Measurements from ENCODE around the gene SLIT1.

Gene SLIT1

DNA sequence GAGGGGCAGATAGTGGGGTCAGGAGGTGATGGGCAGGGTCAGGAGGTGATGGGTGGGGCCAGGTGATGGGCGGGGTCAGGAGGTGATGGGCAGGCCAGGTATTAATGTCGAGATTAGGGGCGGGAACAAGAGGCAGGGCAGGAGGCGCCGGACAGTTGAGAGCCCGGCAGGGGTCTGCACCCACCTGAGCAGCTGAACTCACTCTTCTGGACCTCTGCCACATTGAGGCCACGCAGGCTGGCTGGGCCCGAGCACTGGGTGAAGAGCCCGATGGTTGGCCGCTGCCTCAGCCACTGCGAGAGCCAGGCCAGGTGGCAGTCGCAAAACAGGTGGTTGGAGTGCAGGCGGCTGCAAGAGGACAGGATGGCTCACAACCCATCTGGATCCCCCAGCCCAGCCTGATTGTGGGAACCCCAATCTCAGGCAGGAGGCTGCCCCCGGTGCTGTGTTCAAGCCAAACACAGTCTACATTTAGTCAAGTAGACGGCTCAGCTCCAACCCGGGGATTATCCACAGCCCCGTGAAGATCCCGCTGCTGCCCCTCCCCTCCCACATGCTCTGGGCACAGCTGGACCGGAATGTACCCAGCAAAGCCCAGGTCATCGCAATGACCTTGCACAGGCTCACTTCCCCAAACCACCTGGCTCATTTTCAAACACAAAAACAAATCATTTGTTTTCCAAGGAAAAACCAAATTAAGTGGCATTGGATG lies 122.3 kb downstream of the SLIT1 start:
- Histone ChIP-seq H3K36me3 (ENCODE audit: insufficient read depth, low read length) (peaks cover 23% of the 10 kb centered on the region), H3K27me3 (ENCODE audit: insufficient read depth, low read length) (no peaks in the 10 kb centered on the region), H3K9me3 (ENCODE audit: low read length) (no peaks in the 10 kb centered on the region), H3K4me3 (ENCODE audit: low read length) (no peak overlapping the region), H3K4me1 (ENCODE audit: insufficient read depth, low read length) (no peaks in the 10 kb centered on the region), H2AFZ (ENCODE audit: low read depth, low read length) (no peak overlapping the region)

DNA sequence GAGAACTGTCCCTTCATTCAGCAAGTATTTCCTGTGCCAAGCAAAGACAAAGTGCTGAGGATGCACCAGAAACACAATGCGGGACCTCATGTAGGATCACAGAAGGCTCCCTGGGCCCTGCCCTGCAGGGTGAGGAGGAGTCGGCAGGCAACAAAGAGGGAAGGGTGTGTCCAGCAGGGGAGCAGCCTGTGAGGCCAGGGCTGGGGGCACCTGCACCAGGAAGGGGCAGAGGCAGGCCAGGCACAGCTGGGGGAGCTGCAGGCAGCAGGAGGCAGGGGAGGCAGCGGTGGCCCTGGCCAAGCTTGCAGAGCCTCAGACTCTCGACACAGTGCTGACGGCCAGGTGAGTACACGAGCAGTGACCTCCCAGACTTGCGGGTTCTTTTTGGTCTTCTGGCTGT lies 123.3 kb downstream of the SLIT1 start:
- Histone ChIP-seq H3K27me3 (ENCODE audit: insufficient read depth, low read length) (no peaks in the 10 kb centered on the region), H2AFZ (ENCODE audit: low read depth, low read length) (no peak overlapping the region), H3K36me3 (ENCODE audit: insufficient read depth, low read length) (peaks cover 26% of the 10 kb centered on the region)

GRCh38 chr10:97062046-97062445 lies 123.7 kb downstream of the SLIT1 start:
- no peak overlapping the region for H2AFZ ChIP-seq (ENCODE audit: low read depth, low read length)
- H3K9me3 ChIP-seq (ENCODE audit: low read length): no peaks in the 10 kb centered on the region
- H3K4me1 ChIP-seq (ENCODE audit: insufficient read depth, low read length): no peaks in the 10 kb centered on the region
- no peak overlapping the region for H3K4me3 ChIP-seq (ENCODE audit: low read length)
- H3K27me3 ChIP-seq (ENCODE audit: insufficient read depth, low read length): no peaks in the 10 kb centered on the region
- peaks cover 30% of the 10 kb centered on the region for H3K36me3 ChIP-seq (ENCODE audit: insufficient read depth, low read length)

More for the DNA sequence above, 123.3 kb downstream of the SLIT1 start:
- Histone ChIP-seq H3K4me1 (ENCODE audit: insufficient read depth, low read length) (no peaks in the 10 kb centered on the region), H3K4me3 (ENCODE audit: low read length) (no peak overlapping the region), H3K9me3 (ENCODE audit: low read length) (no peaks in the 10 kb centered on the region)

- Histone ChIP-seq H2AFZ (ENCODE audit: low read depth, low read length) (no peak overlapping the region), H3K4me1 (ENCODE audit: insufficient read depth, low read length) (no peaks in the 10 kb centered on the region), H3K27me3 (ENCODE audit: insufficient read depth, low read length) (no peaks in the 10 kb centered on the region), H3K9me3 (ENCODE audit: low read length) (no peaks in the 10 kb centered on the region), H3K36me3 (ENCODE audit: insufficient read depth, low read length) (peaks cover 36% of the 10 kb centered on the region), H3K4me3 (ENCODE audit: low read length) (no peak overlapping the region)
These were observed 124.3 kb downstream of the SLIT1 start for GRCh38 chr10:97061423-97061822.

DNA sequence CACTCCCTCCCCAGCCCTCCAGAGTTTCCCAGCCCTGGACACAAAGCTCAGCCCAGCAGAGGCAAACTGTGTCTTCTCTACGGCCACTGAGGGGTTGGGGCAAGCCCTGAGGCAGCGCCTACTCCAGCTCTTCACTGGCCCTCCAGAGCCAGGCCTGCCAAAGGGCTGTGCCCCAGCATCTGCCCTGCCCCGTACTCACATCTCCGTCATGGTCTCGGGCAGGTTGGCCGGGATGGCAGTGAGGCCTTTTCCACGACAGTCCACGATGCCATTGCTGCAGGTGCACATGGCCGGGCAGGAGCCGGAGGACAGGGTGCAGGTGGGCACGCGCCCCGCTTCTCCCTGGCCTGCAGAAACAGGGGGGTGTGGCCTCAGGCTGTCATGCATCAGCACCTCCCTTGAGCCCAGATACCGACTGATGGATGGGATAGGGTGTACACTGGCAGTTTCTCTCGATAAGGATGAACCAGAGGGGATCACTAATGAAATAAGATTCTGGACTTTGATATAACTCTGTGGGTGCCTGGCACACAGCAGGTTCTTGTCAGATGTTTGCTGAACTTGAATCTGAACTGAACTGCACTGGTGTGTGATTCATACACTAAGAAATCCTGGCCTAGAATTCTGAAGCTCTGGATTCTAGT lies 125.2 kb downstream of the SLIT1 start:
- peaks cover 44% of the 10 kb centered on the region for H3K36me3 ChIP-seq (ENCODE audit: insufficient read depth, low read length)
- no peaks in the 10 kb centered on the region for H3K9me3 ChIP-seq (ENCODE audit: low read length)
- no peaks in the 10 kb centered on the region for H3K27me3 ChIP-seq (ENCODE audit: insufficient read depth, low read length)
- H3K4me1 ChIP-seq (ENCODE audit: insufficient read depth, low read length): no peaks in the 10 kb centered on the region
- H2AFZ ChIP-seq (ENCODE audit: low read depth, low read length): no peak overlapping the region
- no peak overlapping the region for H3K4me3 ChIP-seq (ENCODE audit: low read length)

GRCh38 chr10:97059872-97060205 lies 125.9 kb downstream of the SLIT1 start:
- H2AFZ ChIP-seq (ENCODE audit: low read depth, low read length): no peak overlapping the region
- no peak overlapping the region for H3K4me3 ChIP-seq (ENCODE audit: low read length)
- no peaks in the 10 kb centered on the region for H3K4me1 ChIP-seq (ENCODE audit: insufficient read depth, low read length)
- peaks cover 50% of the 10 kb centered on the region for H3K36me3 ChIP-seq (ENCODE audit: insufficient read depth, low read length)
- no peaks in the 10 kb centered on the region for H3K27me3 ChIP-seq (ENCODE audit: insufficient read depth, low read length)
- H3K9me3 ChIP-seq (ENCODE audit: low read length): no peaks in the 10 kb centered on the region

DNA sequence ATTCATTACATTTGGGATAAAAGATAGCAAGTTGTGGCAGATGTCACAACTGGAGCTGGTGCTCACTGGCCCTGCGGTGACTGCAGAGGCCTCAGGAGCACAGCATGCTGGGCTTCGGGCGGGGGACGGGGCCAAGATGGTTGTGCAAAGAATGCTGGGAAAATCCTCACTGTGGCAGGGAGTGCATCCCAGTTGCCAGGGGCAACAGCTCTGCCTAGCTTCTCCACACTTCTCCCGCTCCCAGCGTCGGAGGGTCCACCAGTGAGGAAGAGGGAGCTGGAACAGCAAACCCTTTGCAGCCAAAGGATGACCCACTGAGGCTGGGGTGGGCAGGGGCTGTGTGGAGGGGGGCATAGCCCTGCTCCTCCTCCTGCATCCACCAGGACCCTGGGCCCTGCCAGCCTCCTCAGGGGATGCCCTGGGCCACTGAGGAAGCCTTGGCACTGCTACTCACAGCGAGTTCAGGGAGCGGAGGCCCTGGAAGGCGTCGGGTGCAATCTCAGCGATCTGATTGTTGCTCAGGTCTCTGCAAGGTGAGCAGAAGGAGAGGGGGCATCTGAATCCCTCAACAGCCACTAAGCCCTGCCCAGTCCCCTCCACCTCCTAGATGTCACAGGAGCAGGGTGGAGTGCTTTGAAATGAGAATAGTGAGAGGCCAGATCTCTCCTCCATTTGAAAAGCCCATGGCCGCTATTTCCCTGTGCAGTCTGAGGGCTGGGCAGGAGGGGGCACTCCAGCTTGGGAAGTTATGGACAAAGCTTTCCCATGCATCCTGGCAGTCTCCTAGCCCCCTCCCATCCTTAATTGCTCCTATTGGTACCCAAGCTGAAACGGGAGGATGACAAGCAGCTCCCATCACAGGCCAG lies 126.5 kb downstream of the SLIT1 start:
- no peak overlapping the region for H2AFZ ChIP-seq (ENCODE audit: low read depth, low read length)
- no peaks in the 10 kb centered on the region for H3K9me3 ChIP-seq (ENCODE audit: low read length)
- no peaks in the 10 kb centered on the region for H3K27me3 ChIP-seq (ENCODE audit: insufficient read depth, low read length)
- H3K4me3 ChIP-seq (ENCODE audit: low read length): no peak overlapping the region
- no peaks in the 10 kb centered on the region for H3K4me1 ChIP-seq (ENCODE audit: insufficient read depth, low read length)
- H3K36me3 ChIP-seq (ENCODE audit: insufficient read depth, low read length): peaks cover 53% of the 10 kb centered on the region

DNA sequence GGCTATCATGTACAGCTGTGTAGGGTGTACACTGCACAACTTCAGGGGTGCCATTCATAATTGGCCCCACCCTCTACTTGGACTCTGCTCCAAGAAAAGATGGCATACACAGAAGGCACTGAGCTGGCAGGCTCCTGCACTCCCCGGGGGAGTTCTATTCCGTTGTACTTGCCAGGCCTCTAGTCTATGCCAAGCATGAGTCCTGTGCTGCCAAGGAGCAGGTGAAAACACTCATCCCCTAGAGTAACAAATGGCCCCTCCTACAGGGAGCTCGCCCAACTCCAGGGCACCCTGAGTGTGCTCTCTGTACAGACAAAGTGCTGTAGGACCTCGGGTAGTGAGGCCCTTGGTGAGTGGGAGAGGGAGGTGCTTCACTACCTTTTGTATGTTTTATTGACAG lies 127.2 kb downstream of the SLIT1 start:
- Histone ChIP-seq H3K4me3 (ENCODE audit: low read length) (no peak overlapping the region), H3K4me1 (ENCODE audit: insufficient read depth, low read length) (no peaks in the 10 kb centered on the region), H3K27me3 (ENCODE audit: insufficient read depth, low read length) (no peaks in the 10 kb centered on the region), H3K36me3 (ENCODE audit: insufficient read depth, low read length) (peaks cover 60% of the 10 kb centered on the region), H3K9me3 (ENCODE audit: low read length) (no peaks in the 10 kb centered on the region), H2AFZ (ENCODE audit: low read depth, low read length) (no peak overlapping the region)

DNA sequence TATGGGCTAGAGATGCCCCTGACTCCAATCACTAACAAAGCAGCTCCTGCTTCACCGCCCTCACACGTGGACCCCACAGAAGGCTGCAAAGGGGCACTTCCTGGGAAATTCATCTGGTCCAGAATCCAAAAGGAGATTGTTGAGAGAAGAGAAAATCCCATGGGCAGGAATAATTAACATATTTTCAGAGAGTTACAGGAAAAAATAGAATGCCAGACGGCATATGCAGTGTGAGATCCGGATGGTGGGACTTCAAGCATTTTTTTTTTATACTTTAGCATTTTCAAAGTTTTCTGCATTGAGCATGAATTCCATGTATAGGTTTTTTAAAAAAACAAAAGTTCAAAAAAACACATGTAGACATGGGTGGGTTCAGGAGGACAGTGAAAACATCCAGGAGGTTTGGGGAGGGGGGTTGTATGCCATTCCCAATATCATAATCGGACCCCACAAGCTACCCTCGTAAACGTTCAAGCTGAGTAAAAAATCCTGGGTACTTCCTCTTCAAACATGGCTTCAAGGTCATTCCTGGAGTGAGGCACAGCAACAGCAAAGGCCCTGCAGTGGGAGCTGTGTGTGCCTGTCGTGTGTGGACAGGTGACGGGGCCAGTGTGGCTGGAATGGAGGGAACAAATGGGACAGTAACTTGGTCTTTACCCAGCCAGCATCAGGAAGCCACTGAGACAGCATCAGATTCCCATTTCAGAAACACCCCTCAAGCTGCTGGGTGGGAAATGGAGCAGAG lies 128.1 kb downstream of the SLIT1 start:
- H3K4me3 ChIP-seq (ENCODE audit: low read length): no peak overlapping the region
- no peaks in the 10 kb centered on the region for H3K9me3 ChIP-seq (ENCODE audit: low read length)
- no peak overlapping the region for H2AFZ ChIP-seq (ENCODE audit: low read depth, low read length)
- H3K36me3 ChIP-seq (ENCODE audit: insufficient read depth, low read length): peaks cover 60% of the 10 kb centered on the region
- no peaks in the 10 kb centered on the region for H3K27me3 ChIP-seq (ENCODE audit: insufficient read depth, low read length)
- H3K4me1 ChIP-seq (ENCODE audit: insufficient read depth, low read length): no peaks in the 10 kb centered on the region

DNA sequence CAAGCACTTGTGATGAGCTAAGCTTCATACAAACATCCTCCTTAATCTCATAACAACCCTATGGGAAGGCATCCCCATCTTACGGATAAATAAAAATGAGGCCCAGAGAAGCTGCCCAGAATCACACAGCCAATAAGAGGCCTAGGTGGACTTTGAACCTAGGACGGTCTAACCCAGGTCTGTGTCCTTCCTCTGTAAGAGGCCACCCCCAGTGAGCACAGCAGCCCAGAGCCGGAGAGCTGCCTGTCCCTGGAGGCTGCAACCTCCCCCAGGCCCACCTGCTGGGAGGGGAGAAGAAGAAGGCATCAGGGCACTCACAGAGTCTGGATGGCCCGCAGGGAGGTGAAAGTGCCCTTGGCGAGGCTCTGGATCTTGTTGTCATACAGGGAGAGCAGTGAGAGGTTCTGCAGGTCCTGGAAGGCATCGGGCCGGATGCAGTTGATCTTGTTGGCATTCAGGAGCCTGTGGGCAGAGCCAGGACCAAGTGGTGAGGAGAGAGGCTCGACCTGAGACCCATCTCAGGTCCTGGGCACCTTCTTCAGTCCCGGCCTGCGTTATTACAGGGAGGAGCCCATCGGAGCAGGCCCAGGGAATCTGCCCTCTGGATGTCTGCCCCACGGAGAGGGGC lies 129.6 kb downstream of the SLIT1 start:
- Histone ChIP-seq H3K4me3 (ENCODE audit: low read length) (no peak overlapping the region), H3K36me3 (ENCODE audit: insufficient read depth, low read length) (peaks cover 55% of the 10 kb centered on the region), H3K4me1 (ENCODE audit: insufficient read depth, low read length) (no peaks in the 10 kb centered on the region), H3K27me3 (ENCODE audit: insufficient read depth, low read length) (no peaks in the 10 kb centered on the region), H2AFZ (ENCODE audit: low read depth, low read length) (no peak overlapping the region), H3K9me3 (ENCODE audit: low read length) (no peaks in the 10 kb centered on the region)

GRCh38 chr10:97053276-97053675 lies 132.5 kb downstream of the SLIT1 start:
- H3K27me3 ChIP-seq (ENCODE audit: insufficient read depth, low read length): no peaks in the 10 kb centered on the region
- no peaks in the 10 kb centered on the region for H3K4me1 ChIP-seq (ENCODE audit: insufficient read depth, low read length)

DNA sequence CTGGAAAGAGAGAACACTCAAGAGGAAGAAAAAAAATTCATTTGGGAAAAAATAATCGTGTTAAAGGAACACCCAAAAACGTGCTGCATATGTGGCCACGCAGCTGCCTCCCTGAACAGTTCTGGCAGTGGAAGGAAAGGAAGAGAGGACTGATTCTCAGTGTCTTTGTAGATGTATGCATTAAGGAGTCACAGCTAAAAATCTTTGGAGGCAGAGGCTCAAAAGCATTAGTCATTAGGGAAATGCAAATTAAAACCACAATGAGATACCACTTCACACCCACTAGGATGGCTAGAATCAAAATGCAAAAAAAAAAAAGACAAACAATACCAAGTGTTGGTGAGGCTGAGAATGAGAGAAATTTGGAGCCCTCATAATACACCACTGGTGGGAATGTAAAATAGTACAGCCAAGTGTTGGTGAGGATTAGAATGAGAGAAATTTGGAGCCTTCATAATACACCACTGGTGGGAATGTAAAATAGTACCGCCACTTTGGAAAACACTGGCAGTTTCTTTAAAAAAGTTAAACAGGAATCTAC lies 134.7 kb downstream of the SLIT1 start:
- Histone ChIP-seq H3K4me1 (ENCODE audit: insufficient read depth, low read length) (no peaks in the 10 kb centered on the region), H2AFZ (ENCODE audit: low read depth, low read length) (no peak overlapping the region), H3K36me3 (ENCODE audit: insufficient read depth, low read length) (peaks cover 36% of the 10 kb centered on the region), H3K27me3 (ENCODE audit: insufficient read depth, low read length) (no peaks in the 10 kb centered on the region), H3K9me3 (ENCODE audit: low read length) (no peaks in the 10 kb centered on the region), H3K4me3 (ENCODE audit: low read length) (no peak overlapping the region)

More at GRCh38 chr10:97053276-97053675, 132.5 kb downstream of the SLIT1 start:
- no peak overlapping the region for H2AFZ ChIP-seq (ENCODE audit: low read depth, low read length)
- no peaks in the 10 kb centered on the region for H3K9me3 ChIP-seq (ENCODE audit: low read length)
- H3K36me3 ChIP-seq (ENCODE audit: insufficient read depth, low read length): peaks cover 41% of the 10 kb centered on the region
- H3K4me3 ChIP-seq (ENCODE audit: low read length): no peak overlapping the region

Data from neuron (in vitro differentiated cells).